Skeletal muscle tissue (tissue), 4 donors: ENCODE measurements around the gene BMP10. TPM values are rescaled to one million over a fixed set of nuclear protein-coding genes. Genes with fewer than 3 reads are reported as not detected.

Source experiments
- H3K27ac ChIP-seq: one replicate; pipeline ENCODE4 v1.7.0; 2013; ENCODE audit warnings: mild to moderate bottlenecking, low read depth, low read length, inconsistent platforms
- H3K27me3 ChIP-seq, 3 donors: one replicate each; pipeline ENCODE4 v1.7.0; 2013; ENCODE audit warnings: low read length in 3 of 3; ENCODE audit not compliant: control insufficient read depth in 3 of 3, insufficient read depth in 3 of 3
- H3K36me3 ChIP-seq, 3 donors: one replicate each; pipeline ENCODE4 v1.7.0; 2013; ENCODE audit warnings: low read length in 3 of 3; ENCODE audit not compliant: control insufficient read depth in 3 of 3, insufficient read depth in 3 of 3
- H3K4me1 ChIP-seq, 3 donors: one replicate each; pipeline ENCODE4 v1.7.0; 2013; ENCODE audit warnings: low read length in 3 of 3, mild to moderate bottlenecking in 3 of 3; ENCODE audit not compliant: control insufficient read depth in 3 of 3, insufficient read depth in 3 of 3
- H3K4me3 ChIP-seq, 3 donors: one replicate each; pipeline ENCODE4 v1.7.0; 2013; ENCODE audit warnings: low read length in 3 of 3
- H3K9ac ChIP-seq, 3 donors: one replicate each; pipeline ENCODE4 v1.7.0; 2013; ENCODE audit warnings: low read length in 3 of 3, mild to moderate bottlenecking in 3 of 3, moderate library complexity in 2 of 3, low read depth in 1 of 3
- H3K9me3 ChIP-seq, 3 donors: one replicate each; pipeline ENCODE4 v1.7.0; 2013; ENCODE audit warnings: low read length in 3 of 3; ENCODE audit not compliant: control insufficient read depth in 3 of 3
- total RNA-seq: library from RNA; depleted of rRNA; stranded (reverse); fragments of >200 nt; gene quantifications from one replicate; pipeline ENCODE4 v1.2.3, GENCODE V29; 2014
- donor health status: Osteomylitis.

The BMP10 gene, protein sequence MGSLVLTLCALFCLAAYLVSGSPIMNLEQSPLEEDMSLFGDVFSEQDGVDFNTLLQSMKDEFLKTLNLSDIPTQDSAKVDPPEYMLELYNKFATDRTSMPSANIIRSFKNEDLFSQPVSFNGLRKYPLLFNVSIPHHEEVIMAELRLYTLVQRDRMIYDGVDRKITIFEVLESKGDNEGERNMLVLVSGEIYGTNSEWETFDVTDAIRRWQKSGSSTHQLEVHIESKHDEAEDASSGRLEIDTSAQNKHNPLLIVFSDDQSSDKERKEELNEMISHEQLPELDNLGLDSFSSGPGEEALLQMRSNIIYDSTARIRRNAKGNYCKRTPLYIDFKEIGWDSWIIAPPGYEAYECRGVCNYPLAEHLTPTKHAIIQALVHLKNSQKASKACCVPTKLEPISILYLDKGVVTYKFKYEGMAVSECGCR
- total RNA-seq, result not detected

DNA sequence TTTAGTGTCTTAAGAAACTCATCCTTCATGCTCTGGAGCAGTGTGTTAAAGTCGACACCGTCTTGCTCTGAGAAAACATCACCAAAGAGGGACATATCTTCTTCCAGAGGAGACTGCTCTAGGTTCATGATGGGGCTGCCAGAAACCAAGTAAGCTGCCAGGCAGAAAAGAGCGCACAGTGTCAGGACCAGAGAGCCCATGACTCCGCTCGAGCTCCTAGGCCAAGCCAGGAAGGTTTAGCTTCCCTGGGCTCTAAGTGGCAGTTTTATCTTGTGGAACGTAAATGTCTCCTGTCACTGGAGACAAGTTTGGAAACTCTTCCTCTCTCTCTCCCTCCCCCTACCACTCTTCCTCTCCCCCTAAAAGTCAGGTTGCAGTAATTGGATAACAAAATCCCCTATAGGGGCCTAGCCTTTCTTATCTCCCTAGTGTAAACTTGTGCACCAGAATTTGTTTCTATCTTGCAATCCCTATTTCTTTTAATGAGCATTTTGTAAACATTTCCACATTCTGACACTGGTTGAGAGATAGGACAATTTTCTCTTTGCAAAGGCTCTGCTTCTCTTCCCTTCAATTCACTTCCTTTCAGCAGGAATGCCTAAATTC is at the start of gene BMP10:
BMP10 (minus strand) TSS at position 239 of the 606 bp plus-strand sequence; CDS start at position 200, 39 bp downstream.
- Histone ChIP-seq H3K4me3 (no peak within 1 kb of the TSS), H3K9me3 (no peaks in the 10 kb centered on the region), H3K9ac (no peak within 1 kb of the TSS), H3K27ac (no peak within 1 kb of the TSS), H3K36me3 (no peaks in the 10 kb centered on the region), H3K27me3 (peaks cover 0 to 2% (median 0%) of the 10 kb centered on the region in 3 donors), H3K4me1 (no peaks in the 10 kb centered on the region)

GRCh38 chr2:68920481-68921170 is 49.4 kb upstream of the BMP10 start:
- Histone ChIP-seq H3K9ac (no peak overlapping the region), H3K27me3 (peaks cover 0 to 4% (median 0%) of the 10 kb centered on the region in 3 donors)

GRCh38 chr2:68918497-68918896 is 47.3 kb upstream of the BMP10 start:
- no peaks in the 10 kb centered on the region for H3K27me3 ChIP-seq
- H3K4me3 ChIP-seq, result no peak overlapping the region
- no peak overlapping the region for H3K9ac ChIP-seq
- no peaks in the 10 kb centered on the region for H3K36me3 ChIP-seq
- H3K27ac ChIP-seq, result no peak overlapping the region
- H3K4me1 ChIP-seq, result no peaks in the 10 kb centered on the region
- H3K9me3 ChIP-seq, result no peaks in the 10 kb centered on the region

More at GRCh38 chr2:68920481-68921170, 49.4 kb upstream of the BMP10 start:
- no peaks in the 10 kb centered on the region for H3K4me1 ChIP-seq
- no peaks in the 10 kb centered on the region for H3K9me3 ChIP-seq
- H3K27ac ChIP-seq, result no peak overlapping the region
- H3K36me3 ChIP-seq, result no peaks in the 10 kb centered on the region
- H3K4me3 ChIP-seq, result no peak overlapping the region

DNA sequence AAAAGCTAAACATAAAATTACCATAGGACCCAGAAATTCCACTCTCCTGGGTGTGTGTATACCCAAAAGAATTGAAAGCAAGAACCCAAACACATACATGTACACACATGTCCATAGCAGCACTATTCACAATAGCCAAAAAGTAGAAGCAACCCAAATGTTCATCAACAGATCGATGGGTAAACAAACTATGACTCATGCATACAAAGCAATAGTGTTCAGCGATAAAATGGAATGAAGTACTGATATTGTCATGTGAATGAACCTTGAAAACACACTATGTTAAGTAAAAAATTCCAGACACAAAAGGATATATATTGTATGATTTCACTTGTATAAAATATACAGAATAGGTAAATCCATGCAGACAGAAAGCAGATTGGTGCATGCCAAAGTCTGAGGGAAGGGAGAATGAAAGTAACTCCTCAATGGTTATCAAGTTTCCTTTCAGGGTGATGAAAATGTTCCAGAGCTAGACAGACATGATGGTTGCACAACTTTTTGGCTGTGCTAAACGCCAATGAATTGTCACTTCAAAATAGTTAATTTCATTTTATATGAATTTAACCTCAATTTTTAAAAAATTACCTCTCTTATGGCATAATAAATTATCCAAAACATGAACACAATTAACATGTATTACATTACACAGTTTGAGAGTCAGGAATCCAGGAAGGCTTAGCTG is 46.0 kb upstream of the BMP10 start:
- Histone ChIP-seq H3K27me3 (no peaks in the 10 kb centered on the region), H3K9me3 (no peaks in the 10 kb centered on the region), H3K27ac (no peak overlapping the region), H3K9ac (no peak overlapping the region), H3K36me3 (no peaks in the 10 kb centered on the region), H3K4me1 (no peaks in the 10 kb centered on the region), H3K4me3 (no peak overlapping the region)

DNA sequence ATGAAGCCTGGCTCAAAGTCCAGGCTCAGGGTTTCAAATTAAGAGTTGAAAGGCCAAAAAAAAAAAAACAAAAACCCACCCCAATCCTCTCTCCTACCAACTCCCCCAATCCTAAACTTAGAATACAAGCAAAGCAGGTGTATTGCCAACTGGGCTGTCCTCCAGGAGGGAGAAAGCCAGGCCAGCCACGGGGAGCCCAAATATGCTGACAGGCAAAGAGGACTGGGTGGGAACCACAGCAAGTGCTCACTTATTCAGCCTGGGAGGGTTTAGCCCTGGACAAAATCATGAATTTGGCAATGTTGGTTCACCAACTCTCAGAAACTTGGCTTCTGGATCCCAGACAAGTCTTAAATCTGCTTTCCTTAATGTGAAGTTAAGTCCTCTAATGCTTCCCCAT is 45.0 kb upstream of the BMP10 start:
- no peaks in the 10 kb centered on the region for H3K4me1 ChIP-seq
- no peaks in the 10 kb centered on the region for H3K9me3 ChIP-seq
- no peaks in the 10 kb centered on the region for H3K36me3 ChIP-seq
- H3K4me3 ChIP-seq, result no peak overlapping the region
- H3K9ac ChIP-seq, result no peak overlapping the region
- H3K27me3 ChIP-seq, result no peaks in the 10 kb centered on the region
- no peak overlapping the region for H3K27ac ChIP-seq

DNA sequence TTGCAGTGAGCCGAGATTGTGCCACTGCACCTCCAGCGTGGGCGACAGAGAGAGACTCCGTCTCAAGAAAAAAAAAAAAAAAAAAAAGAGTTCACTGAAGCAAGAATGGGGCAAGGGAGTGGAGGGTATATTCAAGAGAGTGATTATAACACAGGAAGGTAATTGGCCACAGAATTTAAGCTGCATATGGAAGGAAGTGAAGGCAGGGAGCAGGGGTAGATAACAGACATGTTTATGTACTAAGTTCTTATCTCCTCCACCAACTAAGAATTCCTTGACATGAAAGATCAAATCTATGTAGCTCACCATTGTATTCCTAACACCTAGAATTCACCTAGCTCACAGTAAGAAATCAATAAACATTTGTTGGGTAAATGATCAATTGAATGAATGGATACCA is 44.2 kb upstream of the BMP10 start:
- H3K9me3 ChIP-seq, result no peaks in the 10 kb centered on the region
- no peak overlapping the region for H3K9ac ChIP-seq
- H3K4me1 ChIP-seq, result no peaks in the 10 kb centered on the region
- H3K36me3 ChIP-seq, result no peaks in the 10 kb centered on the region
- no peak overlapping the region for H3K27ac ChIP-seq
- no peaks in the 10 kb centered on the region for H3K27me3 ChIP-seq
- H3K4me3 ChIP-seq, result no peak overlapping the region

GRCh38 chr2:68913359-68913758 is 42.2 kb upstream of the BMP10 start:
- H3K4me1 ChIP-seq, result peaks cover 4 to 8% (median 5%) of the 10 kb centered on the region in 3 donors
- no peaks in the 10 kb centered on the region for H3K9me3 ChIP-seq
- no peak overlapping the region for H3K4me3 ChIP-seq
- no peak overlapping the region for H3K9ac ChIP-seq
- H3K36me3 ChIP-seq, result no peaks in the 10 kb centered on the region
- H3K27me3 ChIP-seq, result no peaks in the 10 kb centered on the region
- no peak overlapping the region for H3K27ac ChIP-seq

GRCh38 chr2:68912732-68913131 is 41.5 kb upstream of the BMP10 start:
- Histone ChIP-seq H3K27ac (no peak overlapping the region), H3K27me3 (no peaks in the 10 kb centered on the region), H3K36me3 (no peaks in the 10 kb centered on the region), H3K4me3 (no peak overlapping the region), H3K9me3 (no peaks in the 10 kb centered on the region), H3K9ac (no peak overlapping the region), H3K4me1 (peaks cover 5 to 9% (median 6%) of the 10 kb centered on the region in 3 donors)

GRCh38 chr2:68912111-68912510 is 40.9 kb upstream of the BMP10 start:
- Histone ChIP-seq H3K9ac (no peak overlapping the region), H3K4me3 (no peak overlapping the region), H3K27me3 (no peaks in the 10 kb centered on the region), H3K27ac (no peak overlapping the region), H3K4me1 (peaks cover 5 to 9% (median 6%) of the 10 kb centered on the region in 3 donors), H3K36me3 (no peaks in the 10 kb centered on the region), H3K9me3 (no peaks in the 10 kb centered on the region)
